ENCODE measurements around the gene MYOG.

Gene MYOG

DNA sequence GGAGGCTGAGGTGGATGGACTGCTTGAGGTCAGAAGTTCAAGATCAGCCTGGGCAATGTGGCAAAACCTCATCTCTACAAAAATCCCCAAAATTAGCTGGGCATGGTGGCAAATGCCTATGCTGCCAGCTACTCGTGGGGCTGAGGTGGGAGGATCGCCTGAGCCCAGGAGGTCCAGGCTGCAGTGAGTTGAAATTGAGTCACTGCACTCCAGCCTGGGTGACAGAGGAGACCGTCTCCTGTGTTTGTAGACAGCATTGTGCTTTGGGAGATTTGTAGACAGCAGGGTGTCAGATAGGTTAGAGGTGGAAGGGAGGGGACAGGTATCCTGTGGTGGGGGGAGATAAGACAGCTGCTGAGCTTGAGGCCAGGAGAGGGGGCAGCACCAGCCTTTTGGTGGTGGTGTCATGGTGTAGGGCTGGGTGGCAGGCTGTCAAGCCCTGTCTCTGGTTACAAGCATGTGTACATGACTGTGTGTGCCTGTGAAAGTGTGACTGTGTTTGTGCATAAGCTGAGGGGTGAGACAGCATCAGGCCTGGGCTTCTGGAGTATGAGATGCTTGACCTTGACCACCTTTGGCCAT, 44.4 kb downstream of the MYOG start:
- no peaks in the 10 kb centered on the region for H3K36me3 ChIP-seq (ENCODE audit: control insufficient read depth, insufficient read depth, low read length)
- no peaks in the 10 kb centered on the region for H3K79me2 ChIP-seq (ENCODE audit: control insufficient read depth, insufficient read depth, low read length)
- H3K4me2 ChIP-seq (ENCODE audit: low read length) = no peak overlapping the region
- peaks cover 6% of the 10 kb centered on the region for H3K4me1 ChIP-seq (ENCODE audit: control insufficient read depth, low read depth, low read length)
- no peak overlapping the region for H3K56ac ChIP-seq (ENCODE audit: low read length)
- H3K4me3 ChIP-seq (ENCODE audit: low read length) = no peak overlapping the region
- H3K27me3 ChIP-seq (ENCODE audit: insufficient read depth, low read length, poor library complexity) = no peaks in the 10 kb centered on the region
- no CpG with 5 or more reads among the region's 3 CpGs for WGBS (ENCODE audit: extremely low coverage, insufficient coverage, low lambda C conversion rate)
- H2BK15ac ChIP-seq (replicated peaks; ENCODE audit: low read depth) = no peak overlapping the region
- no peak overlapping the region for H3K23ac ChIP-seq (ENCODE audit: low read length)
- no peak overlapping the region for H2BK5ac ChIP-seq (ENCODE audit: low read length)
- H2BK120ac ChIP-seq (ENCODE audit: low read depth, low read length) = no peak overlapping the region
- H3K27ac ChIP-seq (ENCODE audit: low read depth, low read length) = no peak overlapping the region
- H3K4ac ChIP-seq (ENCODE audit: low read depth, low read length) = no peak overlapping the region
- H4K8ac ChIP-seq (ENCODE audit: low read depth, low read length) = no peak overlapping the region
- H4K5ac ChIP-seq (ENCODE audit: low read length) = no peak overlapping the region
- no peak overlapping the region for H2AK5ac ChIP-seq (ENCODE audit: low read length)
- no peak overlapping the region for H3K18ac ChIP-seq (ENCODE audit: low read length)
- no peaks in the 10 kb centered on the region for H3K79me1 ChIP-seq (ENCODE audit: low read length)
- H3K9ac ChIP-seq (ENCODE audit: low read length) = no peak overlapping the region
- peak; percentile 74 for DNase-seq

DNA sequence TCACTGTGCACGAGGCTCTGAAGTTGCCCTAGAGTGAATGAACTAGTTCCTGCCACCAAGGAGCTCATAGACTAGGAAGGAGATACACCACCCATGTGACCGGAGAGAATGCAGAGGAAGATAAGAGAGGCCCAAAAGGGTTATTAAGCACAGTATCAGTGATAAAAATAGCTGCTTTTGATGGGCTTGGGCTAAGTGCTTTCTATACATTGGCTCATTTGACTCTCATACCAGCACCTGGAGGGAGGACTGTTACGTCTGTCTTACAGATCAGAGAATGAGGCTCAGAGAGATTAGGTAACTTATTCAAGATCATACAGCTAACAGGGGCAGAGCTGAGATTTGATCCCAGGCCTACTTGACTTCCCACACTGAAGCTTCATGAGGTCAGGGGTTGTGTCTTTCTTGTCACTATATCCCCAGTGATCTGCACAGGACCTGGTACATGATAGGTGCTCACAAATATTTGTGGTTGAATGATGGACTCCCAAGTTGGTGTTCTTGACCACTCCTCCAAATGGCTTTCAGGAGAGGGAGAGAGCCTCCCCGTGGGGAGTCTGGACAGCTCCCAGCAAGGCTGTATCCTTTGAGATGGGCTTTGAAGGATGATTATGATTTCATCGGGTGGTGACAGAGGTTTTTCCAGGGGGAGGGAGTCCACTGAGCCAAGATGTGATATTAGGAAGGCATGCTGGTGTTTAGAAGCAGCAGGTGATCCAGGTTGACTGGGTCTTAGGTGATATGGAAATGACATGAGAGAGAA, 45.1 kb downstream of the MYOG start:
- WGBS (ENCODE audit: extremely low coverage, insufficient coverage, low lambda C conversion rate) = no CpG with 5 or more reads among the region's 5 CpGs
- no peaks in the 10 kb centered on the region for H3K36me3 ChIP-seq (ENCODE audit: control insufficient read depth, insufficient read depth, low read length)
- peak overlapping the region; percentile 2 for H3K27ac ChIP-seq (ENCODE audit: low read depth, low read length)
- no peak overlapping the region for H4K5ac ChIP-seq (ENCODE audit: low read length)
- H2BK5ac ChIP-seq (ENCODE audit: low read length) = peak overlapping the region; percentile 10
- no peak overlapping the region for H3K23ac ChIP-seq (ENCODE audit: low read length)
- peaks cover 6% of the 10 kb centered on the region for H3K4me1 ChIP-seq (ENCODE audit: control insufficient read depth, low read depth, low read length)
- H3K9ac ChIP-seq (ENCODE audit: low read length) = no peak overlapping the region
- H3K4me2 ChIP-seq (ENCODE audit: low read length) = no peak overlapping the region
- no peak overlapping the region for H3K18ac ChIP-seq (ENCODE audit: low read length)
- no peak overlapping the region for H2BK15ac ChIP-seq (replicated peaks; ENCODE audit: low read depth)
- no peak overlapping the region for H3K4ac ChIP-seq (ENCODE audit: low read depth, low read length)
- H2AK5ac ChIP-seq (ENCODE audit: low read length) = no peak overlapping the region
- no peak overlapping the region for H2BK120ac ChIP-seq (ENCODE audit: low read depth, low read length)
- H3K79me1 ChIP-seq (ENCODE audit: low read length) = no peaks in the 10 kb centered on the region
- no peaks in the 10 kb centered on the region for H3K27me3 ChIP-seq (ENCODE audit: insufficient read depth, low read length, poor library complexity)
- no peak overlapping the region for H4K8ac ChIP-seq (ENCODE audit: low read depth, low read length)
- H3K56ac ChIP-seq (ENCODE audit: low read length) = no peak overlapping the region
- no peak overlapping the region for H3K4me3 ChIP-seq (ENCODE audit: low read length)
- peak; percentile 77 for DNase-seq
- H3K79me2 ChIP-seq (ENCODE audit: control insufficient read depth, insufficient read depth, low read length) = no peaks in the 10 kb centered on the region

DNA sequence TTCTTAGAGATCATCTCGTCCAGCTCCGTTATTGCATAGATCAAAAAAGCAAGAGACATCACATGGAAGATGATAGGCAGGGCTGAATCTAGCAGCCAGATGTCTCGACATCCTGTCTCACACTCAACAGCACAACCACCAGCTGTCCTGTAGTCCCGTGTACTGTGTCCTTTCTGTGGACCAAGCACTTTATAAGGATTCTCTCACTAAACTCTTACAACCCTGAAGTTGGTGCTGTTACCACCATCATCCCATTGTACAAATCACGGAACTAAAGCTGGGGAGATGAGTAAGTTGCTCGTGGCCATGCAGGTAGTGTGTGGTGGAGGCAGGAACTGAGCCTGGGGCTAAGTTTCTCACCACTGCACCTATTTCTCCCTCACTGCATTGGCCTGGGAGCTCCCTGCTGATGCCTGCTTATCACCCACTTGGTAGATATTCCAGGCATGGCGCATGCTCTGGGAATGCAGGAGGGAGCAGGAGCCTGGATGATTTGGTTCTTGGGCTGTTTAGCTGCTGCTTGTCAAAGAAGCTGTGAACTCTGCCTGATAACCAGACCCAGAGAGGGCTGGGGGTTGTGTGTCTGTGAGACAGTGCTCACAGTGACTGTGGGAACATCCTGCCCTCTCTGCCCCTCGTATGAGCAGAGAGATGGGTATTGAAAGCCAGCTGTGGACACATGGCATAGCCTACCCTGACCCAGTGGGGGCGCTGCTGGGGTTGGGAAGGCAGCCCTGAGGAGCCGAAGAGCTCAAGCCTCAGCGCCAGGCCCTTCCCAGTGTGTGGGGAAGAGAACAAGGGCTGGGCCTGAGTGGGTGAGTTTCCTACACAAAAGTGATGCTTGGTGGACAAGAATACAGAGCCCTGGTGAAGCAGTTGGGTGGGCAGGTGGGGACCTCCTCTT, 46.0 kb downstream of the MYOG start:
- Histone ChIP-seq H3K23ac (ENCODE audit: low read length) (no peak overlapping the region), H3K79me1 (ENCODE audit: low read length) (no peaks in the 10 kb centered on the region), H2BK15ac (replicated peaks; ENCODE audit: low read depth) (no peak overlapping the region), H3K27ac (ENCODE audit: low read depth, low read length) (peak overlapping the region; percentile 2), H2AK5ac (ENCODE audit: low read length) (no peak overlapping the region), H3K9ac (ENCODE audit: low read length) (no peak overlapping the region), H3K4me1 (ENCODE audit: control insufficient read depth, low read depth, low read length) (peaks cover 6% of the 10 kb centered on the region), H3K79me2 (ENCODE audit: control insufficient read depth, insufficient read depth, low read length) (no peaks in the 10 kb centered on the region), H3K4me2 (ENCODE audit: low read length) (no peak overlapping the region), H3K18ac (ENCODE audit: low read length) (no peak overlapping the region), H3K36me3 (ENCODE audit: control insufficient read depth, insufficient read depth, low read length) (no peaks in the 10 kb centered on the region), H3K56ac (ENCODE audit: low read length) (no peak overlapping the region), H3K4me3 (ENCODE audit: low read length) (no peak overlapping the region), H3K27me3 (ENCODE audit: insufficient read depth, low read length, poor library complexity) (no peaks in the 10 kb centered on the region), H2BK5ac (ENCODE audit: low read length) (no peak overlapping the region), H3K4ac (ENCODE audit: low read depth, low read length) (no peak overlapping the region), H4K5ac (ENCODE audit: low read length) (no peak overlapping the region), H4K8ac (ENCODE audit: low read depth, low read length) (no peak overlapping the region), H2BK120ac (ENCODE audit: low read depth, low read length) (no peak overlapping the region)
- peak; percentile 93 for DNase-seq
- WGBS (ENCODE audit: extremely low coverage, insufficient coverage, low lambda C conversion rate) = no CpG with 5 or more reads among the region's 11 CpGs

DNA sequence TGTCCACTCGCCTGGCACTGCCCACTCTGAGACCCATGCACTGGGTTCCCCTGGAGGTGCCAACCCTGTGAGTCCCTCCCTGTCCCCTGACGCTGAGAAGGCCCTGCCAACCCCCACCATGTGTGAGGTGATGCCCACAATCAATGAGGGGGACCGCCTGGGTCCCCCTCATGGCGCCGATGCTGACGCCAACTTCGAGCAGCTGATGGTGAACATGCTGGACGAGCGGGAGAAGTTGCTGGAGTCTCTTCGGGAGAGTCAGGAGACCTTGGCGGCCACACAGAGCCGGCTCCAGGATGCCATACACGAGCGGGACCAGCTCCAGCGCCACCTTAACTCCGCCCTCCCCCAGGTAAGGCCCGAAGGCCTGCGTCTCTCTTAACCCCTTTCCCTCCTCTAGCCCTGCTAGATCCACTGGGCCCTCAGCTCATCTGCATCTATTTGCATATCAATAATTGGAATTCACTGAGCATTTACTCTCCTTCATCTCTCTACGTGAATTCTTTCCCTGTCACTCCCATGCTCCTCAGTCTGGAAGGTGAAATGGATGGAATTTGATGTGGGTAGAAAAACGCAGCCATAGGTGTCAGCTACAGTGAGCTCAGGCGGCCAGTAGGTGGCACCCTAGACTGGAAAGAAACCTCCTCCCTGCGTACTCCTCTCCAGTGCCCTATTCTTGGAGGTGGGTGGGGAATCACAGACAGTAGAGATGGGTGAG, 46.8 kb downstream of the MYOG start:
- no peak overlapping the region for H3K9ac ChIP-seq (ENCODE audit: low read length)
- no peak overlapping the region for H2AK5ac ChIP-seq (ENCODE audit: low read length)
- no peak overlapping the region for H4K8ac ChIP-seq (ENCODE audit: low read depth, low read length)
- H2BK5ac ChIP-seq (ENCODE audit: low read length) = no peak overlapping the region
- H3K23ac ChIP-seq (ENCODE audit: low read length) = no peak overlapping the region
- H3K79me2 ChIP-seq (ENCODE audit: control insufficient read depth, insufficient read depth, low read length) = no peaks in the 10 kb centered on the region
- H3K79me1 ChIP-seq (ENCODE audit: low read length) = no peaks in the 10 kb centered on the region
- H2BK15ac ChIP-seq (replicated peaks; ENCODE audit: low read depth) = no peak overlapping the region
- H3K36me3 ChIP-seq (ENCODE audit: control insufficient read depth, insufficient read depth, low read length) = no peaks in the 10 kb centered on the region
- H3K4me3 ChIP-seq (ENCODE audit: low read length) = no peak overlapping the region
- H3K27ac ChIP-seq (ENCODE audit: low read depth, low read length) = no peak overlapping the region
- H3K18ac ChIP-seq (ENCODE audit: low read length) = no peak overlapping the region
- no peak overlapping the region for H4K5ac ChIP-seq (ENCODE audit: low read length)
- H3K4me2 ChIP-seq (ENCODE audit: low read length) = no peak overlapping the region
- H3K4ac ChIP-seq (ENCODE audit: low read depth, low read length) = no peak overlapping the region
- H3K56ac ChIP-seq (ENCODE audit: low read length) = no peak overlapping the region
- H2BK120ac ChIP-seq (ENCODE audit: low read depth, low read length) = no peak overlapping the region
- peaks cover 6% of the 10 kb centered on the region for H3K4me1 ChIP-seq (ENCODE audit: control insufficient read depth, low read depth, low read length)
- DNase-seq = peak; percentile 88
- no CpG with 5 or more reads among the region's 22 CpGs for WGBS (ENCODE audit: extremely low coverage, insufficient coverage, low lambda C conversion rate)
- no peaks in the 10 kb centered on the region for H3K27me3 ChIP-seq (ENCODE audit: insufficient read depth, low read length, poor library complexity)

DNA sequence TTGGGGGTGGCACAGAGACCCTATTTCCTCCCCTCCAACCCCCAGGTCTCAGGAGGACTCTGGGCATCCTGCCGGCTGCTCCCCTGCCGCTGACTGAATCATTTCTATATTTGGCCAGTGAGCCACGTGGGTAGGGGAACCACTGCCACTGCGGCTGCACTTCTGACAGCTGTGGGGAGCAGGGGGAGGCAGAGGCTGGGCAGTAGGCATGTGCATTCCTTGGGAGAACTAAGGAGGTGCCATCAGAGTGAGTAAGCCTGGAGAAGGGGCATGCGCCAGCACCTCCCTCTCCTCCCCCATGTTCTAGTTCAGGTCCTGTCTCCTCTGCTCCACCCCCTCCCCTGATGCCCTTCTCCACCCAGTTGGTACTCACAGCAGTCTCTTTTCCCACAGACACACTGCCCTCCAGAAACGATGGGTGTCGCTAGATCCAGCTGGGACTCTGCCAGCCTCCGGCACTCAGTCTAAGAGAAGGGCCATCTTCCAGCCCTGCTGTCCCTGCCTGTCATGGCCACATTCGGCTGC, 47.5 kb downstream of the MYOG start:
- no peak overlapping the region for H3K23ac ChIP-seq (ENCODE audit: low read length)
- H3K79me2 ChIP-seq (ENCODE audit: control insufficient read depth, insufficient read depth, low read length) = no peaks in the 10 kb centered on the region
- H3K56ac ChIP-seq (ENCODE audit: low read length) = no peak overlapping the region
- H3K27me3 ChIP-seq (ENCODE audit: insufficient read depth, low read length, poor library complexity) = no peaks in the 10 kb centered on the region
- no peaks in the 10 kb centered on the region for H3K36me3 ChIP-seq (ENCODE audit: control insufficient read depth, insufficient read depth, low read length)
- no peak overlapping the region for H3K4me3 ChIP-seq (ENCODE audit: low read length)
- no peak overlapping the region for H3K18ac ChIP-seq (ENCODE audit: low read length)
- no peak for DNase-seq
- no peaks in the 10 kb centered on the region for H3K79me1 ChIP-seq (ENCODE audit: low read length)
- H4K5ac ChIP-seq (ENCODE audit: low read length) = no peak overlapping the region
- no peak overlapping the region for H3K4me2 ChIP-seq (ENCODE audit: low read length)
- peaks cover 6% of the 10 kb centered on the region for H3K4me1 ChIP-seq (ENCODE audit: control insufficient read depth, low read depth, low read length)
- no CpG with 5 or more reads among the region's 9 CpGs for WGBS (ENCODE audit: extremely low coverage, insufficient coverage, low lambda C conversion rate)
- no peak overlapping the region for H3K9ac ChIP-seq (ENCODE audit: low read length)
- H2BK15ac ChIP-seq (replicated peaks; ENCODE audit: low read depth) = no peak overlapping the region
- no peak overlapping the region for H2AK5ac ChIP-seq (ENCODE audit: low read length)
- H3K4ac ChIP-seq (ENCODE audit: low read depth, low read length) = no peak overlapping the region
- H2BK120ac ChIP-seq (ENCODE audit: low read depth, low read length) = no peak overlapping the region
- H4K8ac ChIP-seq (ENCODE audit: low read depth, low read length) = no peak overlapping the region
- H2BK5ac ChIP-seq (ENCODE audit: low read length) = no peak overlapping the region
- no peak overlapping the region for H3K27ac ChIP-seq (ENCODE audit: low read depth, low read length)
